LNCAP (cell line): ENCODE data around the gene DNAJA3.

Experiments used
- TF ChIP-seq, protein P1 (sequence below): fragments of 450-650 bp; IDR thresholded peaks from 2 replicates; pipeline ENCODE4 v1.5.1; 2017; ENCODE audit warnings: mild to moderate bottlenecking

DNAJA3 gene

DNA sequence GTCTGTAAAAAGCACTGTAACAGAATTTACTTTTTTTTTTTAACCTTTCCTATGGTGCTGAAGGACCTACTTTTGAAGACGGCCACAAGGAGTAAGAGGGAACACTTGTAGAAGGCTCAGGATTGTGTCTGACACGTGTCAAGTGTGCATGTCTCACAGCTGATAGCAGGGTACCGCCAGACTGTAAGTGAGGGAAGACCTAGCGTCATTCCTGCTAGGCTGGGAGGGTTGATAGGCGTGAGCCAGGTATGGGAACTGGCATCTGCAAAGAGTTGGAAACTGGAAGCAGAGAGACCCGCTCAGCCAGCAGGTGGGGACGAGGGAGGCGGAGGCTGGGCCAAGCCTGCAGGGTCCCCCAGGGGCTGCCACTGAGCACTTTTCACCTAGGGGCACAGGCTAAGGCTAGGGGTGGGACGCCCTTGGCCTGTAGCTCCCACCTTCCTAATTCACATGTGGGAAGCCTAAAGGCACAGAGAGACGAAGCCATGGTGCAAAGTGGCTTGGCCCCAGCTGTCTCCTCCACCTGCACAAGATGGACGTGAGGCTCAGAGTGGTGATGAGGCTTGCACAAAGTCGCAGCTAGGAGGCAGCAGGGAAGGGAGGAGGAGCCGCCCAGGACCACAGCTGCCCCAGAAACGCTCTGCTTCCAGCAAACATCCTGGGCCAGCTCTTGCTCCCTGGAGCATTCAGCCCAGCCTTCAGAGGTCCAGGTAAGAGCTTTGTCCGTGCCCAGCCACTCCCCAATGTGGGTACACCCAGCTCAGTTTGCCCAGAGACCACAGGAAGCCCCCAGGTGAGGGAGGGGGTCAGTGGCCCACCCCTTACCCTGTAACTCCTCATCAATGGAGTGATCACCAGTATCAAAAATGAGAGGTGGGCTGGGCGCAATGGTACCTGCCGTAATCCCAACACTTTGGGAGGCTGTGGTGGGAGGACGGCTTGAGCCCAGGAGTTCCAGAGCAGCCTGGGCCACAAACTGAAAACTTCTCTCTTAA lies 35.1 kb upstream of the DNAJA3 start:
- TF ChIP-seq, protein P1, sequence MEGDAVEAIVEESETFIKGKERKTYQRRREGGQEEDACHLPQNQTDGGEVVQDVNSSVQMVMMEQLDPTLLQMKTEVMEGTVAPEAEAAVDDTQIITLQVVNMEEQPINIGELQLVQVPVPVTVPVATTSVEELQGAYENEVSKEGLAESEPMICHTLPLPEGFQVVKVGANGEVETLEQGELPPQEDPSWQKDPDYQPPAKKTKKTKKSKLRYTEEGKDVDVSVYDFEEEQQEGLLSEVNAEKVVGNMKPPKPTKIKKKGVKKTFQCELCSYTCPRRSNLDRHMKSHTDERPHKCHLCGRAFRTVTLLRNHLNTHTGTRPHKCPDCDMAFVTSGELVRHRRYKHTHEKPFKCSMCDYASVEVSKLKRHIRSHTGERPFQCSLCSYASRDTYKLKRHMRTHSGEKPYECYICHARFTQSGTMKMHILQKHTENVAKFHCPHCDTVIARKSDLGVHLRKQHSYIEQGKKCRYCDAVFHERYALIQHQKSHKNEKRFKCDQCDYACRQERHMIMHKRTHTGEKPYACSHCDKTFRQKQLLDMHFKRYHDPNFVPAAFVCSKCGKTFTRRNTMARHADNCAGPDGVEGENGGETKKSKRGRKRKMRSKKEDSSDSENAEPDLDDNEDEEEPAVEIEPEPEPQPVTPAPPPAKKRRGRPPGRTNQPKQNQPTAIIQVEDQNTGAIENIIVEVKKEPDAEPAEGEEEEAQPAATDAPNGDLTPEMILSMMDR, result no peak

DNA sequence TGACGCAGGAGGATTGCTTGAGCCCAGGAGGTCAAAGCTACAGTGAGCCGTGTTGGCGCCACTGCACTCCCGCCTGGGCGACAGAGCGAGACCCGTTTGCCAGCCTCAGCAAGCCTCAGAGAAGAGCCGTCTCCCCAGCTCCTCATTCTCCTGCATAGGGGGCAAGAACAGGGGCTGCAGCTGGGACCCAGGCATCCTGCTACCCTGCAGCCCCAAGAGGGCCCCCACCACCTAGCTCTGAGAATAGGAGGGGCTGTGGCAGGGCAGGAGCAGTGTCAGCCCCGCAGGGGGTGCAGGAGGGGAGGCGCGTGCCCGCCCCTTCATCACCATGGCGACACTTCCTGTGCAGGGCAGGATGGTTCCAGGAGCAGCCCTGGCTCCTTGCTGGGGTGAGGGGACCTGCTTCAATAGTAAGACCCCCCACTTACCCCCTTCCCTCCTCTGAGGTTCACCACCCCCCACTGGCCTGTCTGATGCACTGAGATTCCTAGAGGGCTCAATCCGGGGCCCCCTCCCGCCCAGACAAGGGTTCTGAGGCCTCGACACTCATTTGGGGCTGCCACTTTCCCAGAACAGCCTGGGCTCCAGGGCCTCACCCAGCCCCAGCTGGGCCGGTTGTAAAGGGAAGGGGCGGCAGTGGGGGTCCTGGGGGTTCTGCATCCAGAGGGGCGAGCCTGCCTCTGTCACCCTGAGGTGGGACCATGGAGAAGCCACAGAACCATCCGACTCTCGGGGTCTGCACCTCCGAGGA lies 33.9 kb upstream of the DNAJA3 start:
- TF ChIP-seq, protein P1, result no peak

DNA sequence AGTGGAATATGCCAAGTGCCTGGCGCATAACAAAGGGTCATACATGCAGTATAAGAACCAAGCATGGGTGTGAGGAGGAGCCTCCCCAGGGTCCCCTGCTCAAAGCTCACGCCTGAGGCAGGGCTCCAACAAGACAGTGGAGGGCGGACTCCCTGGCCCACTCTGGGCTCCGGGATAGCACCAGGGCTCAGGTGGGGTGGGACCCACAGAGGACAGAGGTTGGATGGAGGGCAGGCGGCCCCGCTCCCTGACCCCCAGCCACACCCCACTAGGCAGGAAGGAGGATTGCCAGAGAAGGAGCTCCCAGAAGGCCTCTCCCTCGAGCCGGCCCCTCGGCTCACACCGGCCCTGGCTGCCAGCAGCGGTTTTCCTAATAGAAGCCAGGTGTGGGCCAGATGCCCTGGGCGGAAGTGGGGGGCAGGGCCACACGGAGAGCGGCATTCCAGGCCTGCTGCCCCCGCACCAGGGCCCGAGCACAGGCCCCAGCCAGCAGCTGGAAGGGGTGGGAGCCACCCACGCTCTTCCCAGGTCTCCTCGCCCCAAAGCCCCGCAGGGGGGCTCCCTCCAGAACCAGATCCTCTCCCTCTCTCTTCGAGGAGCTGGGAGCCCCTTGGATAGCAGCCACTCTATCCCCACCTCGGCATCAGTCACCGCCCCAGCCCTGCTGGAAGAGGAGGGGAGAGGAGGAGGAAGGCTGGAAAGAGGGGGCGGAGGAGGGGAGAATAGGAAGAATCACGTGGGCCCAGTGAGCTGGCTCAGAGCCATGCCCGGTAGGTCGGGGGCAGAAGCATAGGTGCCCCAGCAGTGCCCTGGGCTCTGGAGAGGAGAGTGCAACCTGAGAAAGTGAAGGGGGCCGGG lies 33.1 kb upstream of the DNAJA3 start:
- TF ChIP-seq, protein P1, result no peak

DNA sequence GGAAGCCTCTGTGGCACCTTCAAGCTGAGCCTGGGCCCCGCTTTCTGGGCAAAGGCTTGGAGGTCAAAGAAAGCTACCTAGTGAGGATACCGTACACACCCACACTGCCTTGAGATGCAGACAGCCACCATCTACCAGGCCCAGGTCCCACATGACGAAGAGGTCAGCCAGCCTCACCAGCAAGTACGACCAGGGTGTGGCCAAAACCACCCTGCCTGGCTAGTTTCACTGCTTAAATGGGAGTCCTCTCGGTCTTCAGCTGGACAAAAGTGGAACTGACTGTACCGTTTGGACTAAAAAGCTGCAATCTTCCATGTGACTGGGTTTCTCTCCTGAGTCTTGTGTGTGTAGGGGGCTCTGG lies 32.4 kb upstream of the DNAJA3 start:
- TF ChIP-seq, protein P1, result no peak

DNA sequence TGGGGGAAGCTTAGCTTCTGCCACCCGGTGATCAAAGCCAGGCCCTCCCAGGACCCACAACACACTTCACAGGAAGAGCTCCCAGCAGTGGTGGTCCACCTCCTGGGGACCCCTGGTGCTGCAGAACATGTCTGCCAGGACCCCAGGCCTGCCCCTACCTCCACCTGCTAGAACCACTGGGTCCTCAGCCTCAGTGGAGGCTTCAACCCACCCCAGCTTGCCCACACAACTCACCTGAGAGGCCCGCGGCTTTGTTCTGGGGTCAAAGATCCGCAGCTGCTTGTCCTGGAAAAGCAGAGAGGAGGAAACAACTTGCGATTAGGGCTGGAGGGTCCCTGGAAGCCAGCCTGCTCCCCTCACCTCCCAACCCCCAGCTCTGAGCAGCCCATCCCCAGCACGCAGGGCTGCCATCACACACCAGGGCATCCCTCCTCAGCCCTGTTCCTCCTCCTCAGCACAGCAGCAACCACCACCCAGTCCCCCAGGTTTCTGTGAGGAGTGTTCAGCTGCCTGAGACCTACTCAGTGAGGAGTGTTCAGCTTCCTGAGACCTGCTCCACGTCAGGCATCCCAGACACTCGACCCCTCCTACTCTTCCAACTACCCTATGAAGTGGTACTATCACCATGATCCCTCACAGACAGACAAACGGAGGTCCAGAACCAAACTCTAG lies 30.5 kb upstream of the DNAJA3 start:
- TF ChIP-seq, protein P1, result no peak

DNA sequence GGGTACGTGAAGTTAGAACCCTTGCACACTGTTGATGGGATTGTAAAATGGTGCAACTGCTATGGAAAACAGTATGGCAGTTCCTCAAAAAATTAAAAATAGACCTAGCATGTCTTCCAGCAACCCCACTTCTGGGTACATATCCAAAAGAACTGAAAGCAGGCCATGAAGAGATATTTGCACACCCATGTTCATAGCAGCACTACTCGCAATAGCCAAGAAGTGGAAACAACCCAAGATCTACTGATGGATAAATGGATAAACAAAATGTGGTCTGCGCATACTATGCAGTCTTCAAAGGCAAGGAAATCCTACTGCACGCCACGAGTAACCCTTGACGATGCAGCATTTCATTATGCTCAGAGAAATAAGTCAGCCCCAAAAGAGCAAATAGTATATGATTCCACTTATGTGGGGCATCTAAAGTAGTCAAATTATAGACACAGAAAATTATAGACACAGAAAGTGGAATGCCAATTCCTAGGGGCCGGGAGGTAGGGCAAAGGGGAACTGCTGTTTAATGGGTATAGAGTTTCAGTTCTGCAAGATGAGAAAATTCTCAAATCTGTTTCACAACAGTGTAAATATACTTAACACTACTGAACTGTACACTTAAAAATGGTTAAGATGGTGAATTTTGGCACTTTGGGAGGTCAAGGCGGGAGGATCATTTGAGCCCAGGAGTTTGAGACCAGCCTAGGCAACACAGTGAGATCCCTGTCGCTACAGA lies 26.5 kb upstream of the DNAJA3 start:
- TF ChIP-seq, protein P1, result no peak
